ENCODE data around the gene NEB.

- TF ChIP-seq CTCF (IDR thresholded peaks at IDR 0.05; ENCODE audit: low read depth, low read length, poor library complexity, severe bottlenecking) (no peak), EZH2phosphoT487 (IDR thresholded peaks at IDR 0.05; ENCODE audit: borderline replicate concordance, low read length) (no peak)
Measured at GRCh38 chr2:151781642-151782041, 47.4 kb upstream of the NEB start.
